NCI-H345 treated with DMSO at 0.1 percent for 48 hours (cell line): ENCODE measurements around the gene WHAMM.
"Not testable (repeated sequence)": the region's sequence is repeated elsewhere in the genome, so short reads cannot be mapped to it uniquely, and the experiment has no call there.

ENCODE experiments used
- DNase-seq: peaks from one replicate; lab custom pipeline; 2025; ENCODE audit not compliant: unreplicated experiment; lab: John Stamatoyannopoulos, UW

WHAMM gene

DNA sequence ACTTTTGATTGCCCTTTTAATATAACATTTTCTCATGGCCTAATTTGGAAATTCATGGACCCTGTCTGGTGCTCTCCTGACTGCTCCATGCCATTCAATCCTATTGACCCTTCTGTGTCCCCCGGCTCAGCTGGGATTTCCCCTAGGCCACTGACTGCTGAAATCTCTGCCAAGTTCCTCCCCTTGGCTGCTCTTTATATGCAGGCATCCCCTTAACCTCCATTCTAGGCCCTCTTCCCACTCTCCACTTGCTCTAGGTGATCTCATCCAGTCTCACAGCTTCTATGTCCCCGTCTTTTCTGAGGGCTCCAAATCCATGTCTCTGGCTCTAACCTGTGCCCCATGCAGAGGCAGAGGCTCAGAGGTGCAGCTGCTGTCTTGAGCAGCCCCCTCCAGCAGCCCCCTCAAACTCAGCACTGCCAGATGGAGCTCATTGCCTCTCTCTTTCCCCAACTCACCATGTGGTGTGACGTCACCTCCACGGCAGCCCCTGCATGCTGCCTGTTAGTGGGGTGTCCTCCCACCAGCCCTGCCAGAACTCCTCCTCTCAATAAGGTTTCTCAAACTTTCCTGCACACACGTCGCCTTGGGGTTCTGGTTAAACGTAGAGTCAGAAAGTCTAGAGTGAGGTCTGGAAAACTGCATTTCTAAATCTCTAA lies 10.1 kb upstream of the WHAMM start:
- DNase-seq: no peak

DNA sequence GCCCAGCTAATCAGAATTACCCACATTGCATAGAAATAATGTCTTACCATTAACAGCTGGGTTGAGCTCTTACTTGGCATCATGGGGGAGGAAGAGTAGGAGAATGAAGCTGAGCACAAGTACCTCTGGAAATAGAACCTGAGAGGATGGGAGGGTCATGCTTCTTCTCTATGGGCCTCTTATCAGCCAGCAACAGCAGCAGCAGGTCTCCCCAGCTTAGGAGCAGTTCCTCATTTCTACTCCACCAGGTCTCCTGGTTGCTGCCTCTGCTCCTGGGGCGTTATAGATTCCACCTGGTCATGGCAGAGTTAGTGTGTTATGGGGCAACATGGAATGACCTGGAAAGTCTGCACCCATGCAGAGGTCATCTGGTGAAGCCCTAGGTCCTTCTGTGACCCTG lies 6.9 kb upstream of the WHAMM start:
- DNase-seq: no peak

DNA sequence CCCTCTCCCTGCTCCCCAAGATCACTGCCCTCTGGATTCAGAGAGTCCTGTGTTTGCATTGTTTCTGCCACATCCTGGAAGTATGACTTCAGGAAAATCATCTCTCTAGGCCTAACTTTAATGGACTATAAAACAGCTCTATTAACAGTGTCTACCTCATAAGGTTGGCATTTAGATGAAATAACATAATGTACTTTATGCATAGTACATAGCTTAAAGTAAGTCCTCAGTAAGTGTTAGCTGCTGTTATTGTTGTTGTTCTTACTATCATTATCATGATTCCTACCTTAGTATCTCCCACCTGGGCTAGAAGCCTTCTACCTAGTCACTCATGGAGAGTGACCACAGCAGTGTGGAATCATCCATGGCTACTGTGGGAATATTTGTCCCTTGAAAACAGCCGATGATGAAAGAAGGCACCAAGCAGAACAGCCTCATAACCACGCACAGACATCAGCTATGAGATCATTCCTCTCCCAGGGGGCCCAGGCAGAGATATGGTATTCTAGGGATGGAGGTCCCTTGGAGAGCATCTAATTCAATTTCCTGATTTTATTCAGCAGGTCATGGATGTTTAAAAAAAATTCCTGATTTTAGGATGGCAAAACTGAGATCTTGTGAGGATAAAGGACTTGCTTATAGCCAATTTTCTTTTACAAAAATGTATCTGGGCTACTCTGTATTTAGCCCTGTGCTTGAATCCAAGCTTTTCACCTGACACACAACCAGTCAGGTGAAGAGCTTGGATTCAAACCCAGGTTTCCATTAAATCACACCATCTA lies 5.4 kb upstream of the WHAMM start:
- no peak for DNase-seq

DNA sequence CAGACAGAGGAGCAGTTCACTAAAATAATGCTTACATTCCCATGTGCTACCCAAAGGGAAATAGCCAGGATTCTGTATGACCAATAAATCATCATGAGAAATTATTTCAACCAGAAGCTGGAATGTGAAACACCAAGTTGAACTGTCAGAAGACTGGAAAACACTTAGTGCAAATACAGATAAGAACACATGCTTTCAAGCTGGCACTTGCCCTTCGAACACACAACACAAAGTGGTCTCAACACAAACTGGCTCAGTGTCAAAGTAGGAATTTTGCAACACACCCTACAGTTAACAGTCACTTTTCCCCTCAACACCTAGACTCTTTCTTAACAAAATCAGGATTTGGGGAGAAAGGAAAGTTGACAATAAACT lies 4.9 kb upstream of the WHAMM start:
- no peak for DNase-seq

DNA sequence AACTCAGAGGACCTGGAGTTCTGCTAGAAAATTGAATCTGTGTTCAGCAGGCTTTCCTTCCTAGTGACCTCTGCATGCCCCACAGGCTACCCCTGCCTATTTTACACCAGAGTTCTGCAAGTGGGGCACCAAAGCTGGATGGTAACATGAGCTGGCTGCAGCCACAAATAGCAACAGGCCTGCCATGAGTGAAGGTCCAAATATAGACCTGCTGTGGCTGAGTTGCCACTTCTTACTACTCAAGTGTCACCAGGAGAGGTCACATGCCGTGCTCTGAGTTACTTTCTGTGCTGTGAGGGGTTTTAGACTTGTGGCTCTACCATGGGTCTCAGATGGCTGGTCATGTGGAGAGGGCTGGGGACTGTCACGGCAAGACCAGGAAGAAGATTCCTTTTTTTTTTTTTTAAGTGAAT lies 3.4 kb upstream of the WHAMM start, which contains the start of gene FSD2:
TSS of gene FSD2 (minus strand) at position 76 of the 413 bp plus-strand sequence. CDS start 18,679 bp downstream, outside the sequence.
- no peak for DNase-seq

DNA sequence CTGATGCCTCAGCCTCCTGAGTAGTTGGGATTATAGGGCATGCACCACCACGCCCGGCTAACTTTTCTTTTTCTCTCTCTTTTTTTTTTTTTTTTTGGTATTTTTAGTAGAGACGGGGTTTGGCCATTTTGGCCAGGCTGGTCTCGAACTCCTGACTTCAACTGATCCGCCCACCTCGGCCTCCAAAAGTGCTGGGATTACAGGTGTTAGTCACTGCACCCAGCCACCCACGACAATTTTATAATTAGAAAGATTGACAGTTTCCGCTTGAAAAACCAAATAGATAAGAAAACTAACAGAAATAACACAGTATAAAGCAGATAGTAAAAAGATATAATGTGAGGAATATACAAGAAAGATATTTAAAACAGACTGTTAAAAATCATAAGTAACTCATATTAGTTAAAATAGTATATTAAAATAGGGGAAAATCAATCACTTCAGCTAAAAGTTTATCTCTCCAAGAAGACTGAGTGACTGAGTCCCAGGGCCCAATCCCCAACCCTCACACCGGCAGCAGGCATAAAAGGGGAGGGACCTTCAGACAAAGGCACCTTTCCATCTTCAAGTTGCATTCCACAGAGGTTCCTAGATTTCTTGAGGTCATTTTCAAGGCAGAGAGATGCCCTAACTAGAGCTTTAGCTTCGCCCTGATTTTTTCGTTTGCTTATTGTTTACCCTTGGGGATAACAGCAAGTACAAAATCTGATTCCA lies 1.4 kb upstream of the WHAMM start:
- DNase-seq: no peak

DNA sequence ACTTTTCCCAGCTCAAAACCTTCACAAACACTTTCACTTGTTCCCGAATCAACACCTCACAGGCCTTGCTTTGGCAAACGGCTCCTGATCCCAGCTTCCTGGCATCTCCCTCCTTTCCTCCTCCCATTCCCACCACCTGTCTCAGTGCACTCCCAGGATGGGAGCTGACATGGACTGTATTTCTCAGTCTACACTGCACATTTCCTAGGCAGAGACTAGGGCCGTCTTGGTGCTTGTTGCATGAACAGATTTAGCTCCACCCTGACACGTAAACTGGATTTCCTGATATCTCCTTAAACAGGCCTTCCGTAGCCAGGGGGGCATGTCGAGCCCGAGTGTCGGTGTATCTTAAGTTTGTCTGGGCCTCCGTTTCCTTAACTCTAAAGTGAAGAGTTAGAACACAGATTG lies 790 bp upstream of the WHAMM start:
- DNase-seq: no peak

DNA sequence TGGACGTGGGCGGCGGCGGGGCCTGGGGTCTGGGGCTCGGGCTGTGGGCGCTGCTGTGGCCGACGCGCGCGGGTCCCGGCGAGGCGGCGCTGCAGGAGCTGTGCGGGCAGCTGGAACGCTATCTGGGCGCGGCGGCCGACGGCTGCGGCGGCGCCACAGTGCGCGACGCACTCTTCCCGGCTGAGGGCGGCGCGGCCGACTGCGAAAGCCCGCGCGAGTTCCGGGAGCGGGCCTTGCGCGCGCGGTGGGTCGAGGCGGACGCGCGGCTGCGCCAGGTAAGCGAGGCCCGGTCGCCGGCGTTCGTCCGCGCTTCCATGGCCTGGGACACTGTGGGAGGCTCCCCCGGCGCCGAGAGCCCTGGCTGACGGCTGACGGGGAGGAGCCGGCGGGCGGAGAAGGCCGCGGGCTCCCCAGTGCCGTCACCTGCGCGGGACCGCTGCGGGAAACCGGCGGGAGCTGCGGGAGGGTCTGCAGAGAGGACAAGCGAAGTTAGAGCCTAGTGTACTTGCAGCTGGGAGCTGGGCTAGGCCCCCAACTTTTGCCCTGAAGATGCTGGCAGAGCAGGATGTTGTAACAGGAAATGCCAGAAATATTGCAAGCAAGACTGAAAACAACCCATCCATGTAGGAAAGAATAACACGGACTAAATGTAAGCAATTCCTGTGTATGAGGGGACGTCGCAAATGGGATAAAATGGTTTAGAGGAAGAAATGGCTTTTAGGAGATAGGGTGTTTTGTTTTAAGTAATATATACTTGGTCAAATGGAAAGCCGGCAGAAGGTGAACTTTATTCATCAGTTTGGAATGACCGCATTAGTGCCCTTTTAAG lies 847 bp downstream of the WHAMM start:
- DNase-seq: no peak

DNA sequence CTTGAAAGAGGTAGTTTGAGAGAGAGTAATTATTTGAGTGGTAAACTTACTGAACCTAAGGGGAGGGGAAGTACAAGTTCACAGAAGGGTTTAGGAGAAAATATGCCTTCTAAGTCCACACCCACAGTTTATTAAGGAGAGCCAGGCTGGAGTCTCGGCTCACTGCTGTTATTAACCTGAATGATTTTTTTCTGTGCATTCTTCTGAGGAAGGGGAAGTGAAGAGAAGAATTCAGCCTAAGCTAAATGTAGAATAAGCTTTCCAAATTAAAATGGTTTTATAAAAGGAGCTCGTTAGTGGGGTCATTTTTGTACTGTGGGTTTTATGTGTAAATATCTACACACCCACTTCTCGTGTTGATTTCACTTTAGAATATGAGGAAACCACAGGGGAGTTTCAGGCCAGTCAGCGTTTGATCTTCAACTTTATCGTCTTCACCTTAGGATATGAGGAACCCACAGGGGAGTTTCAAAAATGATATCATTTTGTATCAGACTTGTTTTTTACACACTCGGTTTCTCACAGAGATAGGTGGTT lies 1.5 kb downstream of the WHAMM start:
- DNase-seq: no peak

DNA sequence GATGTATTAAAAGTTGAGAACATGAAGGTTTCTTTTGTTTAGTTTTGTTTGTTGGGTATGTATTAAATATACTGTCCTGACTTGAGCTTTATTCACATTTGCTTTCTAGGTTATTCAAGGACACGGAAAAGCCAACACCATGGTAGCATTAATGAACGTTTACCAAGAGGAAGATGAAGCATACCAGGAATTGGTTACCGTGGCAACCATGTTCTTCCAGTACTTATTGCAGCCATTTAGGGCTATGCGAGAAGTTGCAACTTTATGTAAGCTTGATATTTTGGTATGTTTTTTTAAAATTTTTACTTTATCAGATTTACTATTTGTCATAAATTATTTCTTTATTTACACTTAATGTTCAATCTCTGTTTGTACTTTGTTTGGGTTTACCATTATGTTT lies 3.6 kb downstream of the WHAMM start:
- DNase-seq: no peak

DNA sequence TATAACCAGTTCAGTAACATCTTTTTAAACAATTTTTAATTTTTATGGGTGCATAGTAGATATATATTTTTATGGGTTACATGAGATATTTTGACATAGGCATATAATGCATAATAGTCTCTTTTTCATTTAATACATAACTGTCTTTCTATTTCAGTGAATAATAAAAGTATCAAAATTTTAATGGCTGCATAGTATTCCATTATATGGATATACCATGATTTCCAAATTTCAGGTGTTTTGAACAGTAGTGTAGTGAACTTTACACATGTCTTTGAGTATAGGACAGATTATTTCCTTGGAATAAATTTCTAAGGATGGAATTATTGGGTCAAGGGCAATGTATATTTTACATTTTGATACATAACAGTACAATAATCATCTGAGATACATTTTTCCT lies 10.7 kb downstream of the WHAMM start:
- DNase-seq: no peak

DNA sequence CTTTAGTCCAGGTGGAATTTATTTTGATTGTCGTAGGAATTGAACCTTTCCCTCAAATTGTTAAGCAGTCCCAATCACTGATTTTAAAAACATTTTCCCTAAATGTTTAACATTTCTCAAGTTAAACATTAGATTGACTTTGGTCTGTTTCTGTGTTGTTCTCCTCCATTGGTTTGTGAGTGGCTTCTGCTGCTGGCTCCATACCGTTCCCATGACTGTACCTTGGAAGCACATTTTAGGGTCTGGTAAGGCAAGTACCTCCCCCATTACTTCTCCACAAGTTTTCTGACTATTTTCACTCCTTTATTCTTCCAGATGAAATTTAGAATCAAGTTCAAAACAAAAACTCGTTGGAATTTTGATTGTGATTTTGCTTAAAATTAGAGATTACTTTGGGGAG lies 12.0 kb downstream of the WHAMM start:
- not testable (repeated sequence) for DNase-seq

DNA sequence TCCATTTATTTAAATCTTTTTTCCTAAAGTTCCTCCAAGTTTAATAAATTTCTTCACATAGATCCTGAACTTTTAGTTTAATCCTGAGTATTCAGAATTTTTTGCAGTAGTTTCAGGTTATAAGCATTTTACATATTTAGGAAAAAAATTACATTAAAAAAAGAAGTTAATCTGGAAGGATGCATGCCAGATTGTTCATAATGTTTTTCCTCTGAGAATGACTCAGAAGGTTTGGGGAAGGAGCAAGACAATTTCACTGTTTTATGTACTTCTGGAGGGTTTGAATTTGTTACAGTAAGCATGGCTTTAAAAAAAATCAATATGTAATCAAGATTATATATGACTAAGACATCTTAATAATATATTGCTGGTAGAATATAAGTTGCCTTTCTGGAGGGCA lies 12.4 kb downstream of the WHAMM start:
- not testable (repeated sequence) for DNase-seq

DNA sequence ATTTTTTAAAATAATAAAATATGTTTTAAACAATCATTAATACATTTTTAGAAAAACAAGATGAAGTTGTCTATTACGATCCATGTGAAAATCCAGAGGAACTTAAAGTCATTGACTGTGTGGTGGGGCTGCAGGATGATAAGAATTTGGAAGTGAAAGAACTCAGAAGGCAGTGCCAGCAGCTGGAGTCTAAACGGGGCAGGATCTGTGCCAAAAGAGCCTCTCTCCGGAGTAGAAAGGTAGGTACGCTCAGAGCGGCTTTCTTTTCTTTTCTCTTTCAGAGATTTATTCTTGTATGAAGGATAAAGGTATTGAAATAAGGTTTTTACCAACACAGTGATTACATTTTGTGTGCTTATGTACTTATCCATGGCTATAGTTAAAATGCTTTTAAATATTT lies 13.6 kb downstream of the WHAMM start:
- DNase-seq: no peak

DNA sequence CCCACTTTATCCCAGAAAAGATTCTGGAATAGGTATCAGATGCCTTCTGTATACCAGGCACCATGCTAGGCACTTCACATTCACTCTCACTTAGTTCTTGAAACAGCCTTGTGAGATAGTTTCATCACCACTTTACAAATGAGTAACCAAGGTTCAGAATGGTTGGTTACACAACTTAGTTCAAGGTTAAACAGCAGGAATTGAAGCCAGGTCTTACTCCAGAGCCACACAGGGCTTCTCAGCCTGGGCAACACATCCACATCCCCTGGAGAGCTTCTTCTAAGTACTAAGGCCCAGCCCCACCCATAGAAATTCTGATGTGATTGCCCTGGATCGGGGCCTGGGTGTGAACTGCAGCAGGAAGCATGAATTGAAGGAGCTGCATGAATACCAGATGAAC lies 18.6 kb downstream of the WHAMM start:
- no peak for DNase-seq

DNA sequence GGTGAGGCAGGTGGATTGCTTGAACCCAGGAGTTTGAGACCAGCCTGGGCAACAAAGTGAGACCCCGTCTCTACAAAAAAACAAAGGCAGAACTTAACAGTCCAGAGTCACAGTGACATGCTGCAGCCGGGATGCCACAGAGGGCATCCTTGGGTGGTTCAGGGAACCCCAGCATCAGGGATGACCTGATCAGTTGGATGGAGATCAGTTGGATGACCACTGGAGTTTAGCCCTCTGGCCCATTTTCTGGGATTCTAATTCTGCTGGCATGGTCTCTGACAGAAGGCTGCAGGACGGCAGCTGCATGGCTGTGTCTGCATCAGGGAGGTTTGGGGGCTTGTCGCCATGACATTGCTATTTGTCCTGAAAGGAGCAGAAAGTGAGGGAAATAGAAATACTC lies 19.8 kb downstream of the WHAMM start:
- DNase-seq: no peak

DNA sequence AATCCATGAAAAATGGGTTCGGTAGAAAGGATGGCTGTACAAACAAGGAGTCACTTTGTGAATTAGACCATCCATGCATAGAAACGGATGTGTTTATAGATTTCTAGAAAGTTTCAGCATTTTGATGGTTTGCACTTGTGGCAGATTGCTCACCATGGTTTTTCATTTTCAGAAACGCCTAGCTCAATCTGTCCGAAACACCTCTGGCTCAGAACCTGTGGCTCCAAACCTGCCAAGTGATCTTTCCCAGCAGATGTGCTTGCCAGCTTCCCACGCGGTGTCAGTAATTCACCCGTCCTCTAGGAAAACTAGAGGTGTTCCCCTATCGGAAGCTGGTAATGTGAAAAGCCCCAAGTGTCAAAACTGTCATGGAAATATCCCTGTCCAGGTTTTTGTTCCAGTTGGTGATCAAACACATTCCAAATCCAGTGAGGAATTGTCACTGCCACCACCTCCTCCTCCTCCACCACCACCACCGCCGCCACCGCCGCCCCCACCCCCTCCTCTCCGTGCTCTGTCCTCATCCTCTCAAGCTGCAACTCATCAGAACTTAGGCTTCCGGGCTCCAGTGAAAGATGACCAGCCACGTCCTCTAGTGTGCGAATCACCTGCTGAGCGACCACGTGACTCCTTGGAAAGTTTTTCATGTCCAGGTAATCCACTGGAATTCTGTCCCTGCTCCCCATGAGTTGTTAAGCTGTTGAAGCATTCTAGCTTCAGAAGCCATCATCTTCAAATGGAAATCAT lies 21.2 kb downstream of the WHAMM start:
- no peak for DNase-seq

DNA sequence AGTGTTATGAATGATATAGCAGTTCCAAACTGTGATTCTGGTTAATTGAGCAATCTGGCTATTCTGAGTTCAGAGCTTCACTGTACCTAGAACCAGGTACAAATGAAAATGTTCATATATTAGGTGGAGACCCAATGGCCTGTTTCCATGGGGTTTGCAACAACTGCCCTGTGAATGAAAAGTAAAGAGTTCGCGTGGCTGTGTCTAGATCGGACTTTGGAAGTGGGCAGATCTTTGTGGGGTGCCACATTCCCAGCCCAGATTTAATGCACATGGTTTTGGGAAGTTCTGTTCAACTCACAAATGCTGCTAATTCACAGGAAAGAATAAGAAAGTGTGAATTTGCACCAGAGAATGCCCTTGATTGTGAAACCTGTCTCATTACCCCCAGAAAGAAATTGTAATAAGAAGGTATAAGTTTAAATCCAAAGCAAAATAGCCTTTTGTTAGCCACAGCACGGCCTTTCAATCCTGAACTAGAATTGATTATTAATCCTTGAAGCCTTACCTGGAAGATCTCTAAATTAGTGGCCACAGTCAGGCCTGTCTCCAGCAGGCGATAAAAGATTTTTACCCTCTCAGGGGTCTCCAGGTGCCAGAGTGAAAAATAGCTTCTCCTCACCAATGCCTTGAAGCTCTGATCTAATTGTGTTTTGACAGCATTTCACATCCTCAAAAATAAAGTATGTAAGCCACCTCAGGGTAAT lies 22.6 kb downstream of the WHAMM start:
- DNase-seq: no peak

DNA sequence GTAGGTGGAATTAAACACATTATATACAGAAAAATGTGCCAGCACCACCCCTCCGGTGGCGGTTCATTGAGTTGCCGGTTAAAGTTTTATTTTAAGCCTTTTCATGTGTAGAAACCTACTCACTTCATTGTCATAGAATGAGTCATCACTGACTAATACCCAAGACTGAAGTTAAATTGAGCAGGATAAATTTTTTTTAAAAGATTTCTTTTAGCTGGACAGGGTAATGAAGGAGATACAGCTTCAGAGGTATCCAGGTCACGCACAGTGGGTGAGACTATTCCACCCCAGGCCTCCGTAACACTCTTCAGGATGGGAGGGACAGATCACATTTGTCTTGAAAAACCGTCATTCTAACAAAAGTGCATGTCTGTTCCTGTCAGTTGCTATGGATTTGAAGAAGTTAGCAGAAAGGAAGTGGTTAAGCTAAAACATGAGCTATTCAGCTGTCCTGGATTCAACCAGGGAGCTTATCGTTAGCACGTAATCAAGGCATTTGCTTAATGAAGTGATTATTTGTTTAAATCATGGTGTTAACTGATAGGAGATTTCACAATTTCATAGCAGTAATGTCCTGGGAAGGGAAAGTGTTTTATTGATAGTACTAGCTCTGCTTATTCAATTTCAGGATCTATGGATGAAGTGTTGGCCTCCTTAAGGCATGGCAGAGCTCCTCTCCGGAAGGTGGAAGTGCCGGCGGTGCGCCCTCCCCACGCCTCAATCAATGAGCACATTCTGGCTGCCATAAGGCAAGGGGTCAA lies 23.4 kb downstream of the WHAMM start:
- no peak for DNase-seq
